AG04450 (cell line): Measurements from ENCODE around the gene KCNAB3. TPM values are rescaled to one million over a fixed set of nuclear protein-coding genes. Genes with fewer than 3 reads are reported as not detected.

ENCODE experiments used
- CTCF ChIA-PET: fragments of 300-600, 350-600 bp; formaldehyde crosslinking; extraction: SDS; loops from one replicate; lab custom pipeline; 2022; ENCODE audit warnings: antibody characterized with exemption, inconsistent platforms; lab: Charles Lee
- POLR2A ChIA-PET: fragments of 350-600 bp; formaldehyde crosslinking; extraction: SDS; loops from one replicate; lab custom pipeline; 2021; ENCODE audit warnings: antibody characterized with exemption, inconsistent platforms; lab: Yijun Ruan, JAX
- DNase-seq: peaks from one replicate; pipeline ENCODE4 v3.0.0-alpha.2; 2011; ENCODE audit warnings: low read depth, low spot score
- H3K27ac ChIP-seq: one replicate; pipeline ENCODE4 v1.5.1; 2012; ENCODE audit warnings: low read depth, low read length, control low read depth
- H3K27me3 ChIP-seq: one replicate; pipeline ENCODE4 v1.6.0; 2012; ENCODE audit warnings: low read length; ENCODE audit not compliant: control insufficient read depth, insufficient read depth
- H3K4me3 ChIP-seq: 2 replicates; pipeline ENCODE4 v1.5.1; 2011; ENCODE audit warnings: mild to moderate bottlenecking, low read depth, low read length, control low read depth
- H3K9me3 ChIP-seq: 2 replicates; pipeline ENCODE4 v1.5.1; 2012; ENCODE audit warnings: low read length; ENCODE audit not compliant: control insufficient read depth, insufficient read depth
- CTCF ChIP-seq: IDR thresholded peaks from 2 replicates; pipeline ENCODE4 v1.5.1; 2011; ENCODE audit warnings: low read depth, low read length, control low read depth, inconsistent platforms
- polyA plus RNA-seq: library from polyadenylated mRNA; depleted of rRNA; stranded (reverse); fragments of >200 nt; gene quantifications from 2 replicates; pipeline ENCODE4 v1.2.3, GENCODE V29; 2011

The KCNAB3 gene
- polyA plus RNA-seq, 1 experiment: 2.2 TPM

GRCh38 chr17:7882629-7883028 lies 47.0 kb downstream of the KCNAB3 start:
- Histone ChIP-seq H3K9me3 (no peaks in the 10 kb centered on the region; the same call in 1 of the 2 replicates), H3K27ac (no peak overlapping the region), H3K4me3 (no peak overlapping the region), H3K27me3 (no peaks in the 10 kb centered on the region)
- POLR2A ChIA-PET: interaction anchor here (1.1 kb wide), 1 partner anchor 50 kb away, joined by 3 read pairs; no protein-coding TSS in a partner anchor
- no peak for TF ChIP-seq CTCF
- CTCF ChIA-PET: interaction anchor here (1.2 kb wide), 2 partner anchors 15 to 107 kb away, joined by 3 to 4 read pairs; no protein-coding TSS in a partner anchor
- no peak for DNase-seq

GRCh38 chr17:7882068-7882467 lies 47.6 kb downstream of the KCNAB3 start:
- no peak for TF ChIP-seq CTCF
- Histone ChIP-seq H3K27me3 (no peaks in the 10 kb centered on the region), H3K4me3 (no peak overlapping the region), H3K27ac (no peak overlapping the region), H3K9me3 (no peaks in the 10 kb centered on the region; the same call in 1 of the 2 replicates)
- ChIA-PET POLR2A (no interaction called here), CTCF (interaction anchor here (1.2 kb wide), 1 partner anchor 108 kb away, joined by 4 read pairs; no protein-coding TSS in a partner anchor)
- no peak for DNase-seq

- DNase-seq: no peak
- ChIA-PET CTCF (no interaction called here), POLR2A (no interaction called here)
Observed at GRCh38 chr17:7881276-7882054, 48.2 kb downstream of the KCNAB3 start.

GRCh38 chr17:7880076-7880868 lies 49.4 kb downstream of the KCNAB3 start:
- Histone ChIP-seq H3K27me3 (no peaks in the 10 kb centered on the region), H3K27ac (no peak overlapping the region), H3K9me3 (no peaks in the 10 kb centered on the region), H3K4me3 (no peak overlapping the region)
- TF ChIP-seq CTCF: no peak
- no peak for DNase-seq
- POLR2A ChIA-PET: no interaction called here
- CTCF ChIA-PET: no interaction called here

More at GRCh38 chr17:7881276-7882054, 48.2 kb downstream of the KCNAB3 start:
- no peak overlapping the region for H3K27ac ChIP-seq
- H3K4me3 ChIP-seq: no peak overlapping the region
- H3K9me3 ChIP-seq: no peaks in the 10 kb centered on the region; the same call in 1 of the 2 replicates
- no peak for TF ChIP-seq CTCF
- no peaks in the 10 kb centered on the region for H3K27me3 ChIP-seq
